GM18858 (cell line): ENCODE results near the gene NEURL1.
"Not testable (repeated sequence)": the region's sequence is repeated elsewhere in the genome, so short reads cannot be mapped to it uniquely, and the experiment has no call there.

Experiments used
- ATAC-seq: cut with Tn5 transposase; IDR thresholded peaks from one replicate; pipeline ENCODE4 v1.9.1; 2021; ENCODE audit not compliant: unreplicated experiment

Gene NEURL1

DNA sequence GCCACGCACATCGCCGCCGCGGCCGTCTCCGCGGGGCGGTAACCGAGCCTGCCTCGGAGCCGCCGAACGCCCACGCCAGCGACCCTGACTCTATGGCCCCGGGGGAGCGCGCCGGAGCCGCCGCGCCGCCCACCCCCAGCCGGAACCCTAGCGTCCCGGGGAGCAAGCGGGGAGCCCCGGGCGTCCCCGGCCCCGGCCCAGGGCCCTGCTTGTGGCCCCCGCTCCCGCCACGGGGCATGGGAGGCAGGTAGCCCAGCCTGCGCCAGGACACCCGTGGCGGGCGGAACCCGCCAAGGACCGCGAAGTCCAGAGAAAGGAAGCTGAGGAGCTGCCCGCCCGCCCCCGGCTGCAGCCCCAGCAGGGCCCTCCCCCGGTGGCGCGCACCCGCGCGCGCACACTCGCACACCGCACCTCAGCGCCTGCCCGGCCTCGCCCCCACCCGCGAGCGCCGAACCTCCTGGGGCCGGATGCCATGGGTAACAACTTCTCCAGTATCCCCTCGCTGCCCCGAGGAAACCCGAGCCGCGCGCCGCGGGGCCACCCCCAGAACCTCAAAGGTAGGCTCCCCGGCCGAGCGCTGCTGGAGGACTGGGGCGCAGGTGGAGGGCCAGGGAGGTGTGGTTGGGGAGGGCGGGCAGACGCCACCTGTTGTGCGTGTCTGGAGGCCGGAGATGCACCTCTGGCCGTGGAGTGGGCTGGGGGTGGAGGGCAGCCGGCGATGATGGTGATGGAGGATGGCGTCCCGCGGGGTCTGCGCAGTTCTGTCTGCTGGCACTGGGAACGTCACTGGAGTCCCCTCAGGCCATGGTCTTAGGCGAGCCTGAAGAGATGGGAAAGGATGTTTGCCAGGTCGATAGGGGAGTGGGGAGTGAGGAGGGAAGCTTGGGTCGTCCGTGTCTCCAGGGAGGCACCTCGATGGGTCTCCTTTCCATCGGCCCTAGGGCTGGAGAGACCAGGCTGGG is 692 bp downstream of the NEURL1 start:
- ATAC-seq: no peak

DNA sequence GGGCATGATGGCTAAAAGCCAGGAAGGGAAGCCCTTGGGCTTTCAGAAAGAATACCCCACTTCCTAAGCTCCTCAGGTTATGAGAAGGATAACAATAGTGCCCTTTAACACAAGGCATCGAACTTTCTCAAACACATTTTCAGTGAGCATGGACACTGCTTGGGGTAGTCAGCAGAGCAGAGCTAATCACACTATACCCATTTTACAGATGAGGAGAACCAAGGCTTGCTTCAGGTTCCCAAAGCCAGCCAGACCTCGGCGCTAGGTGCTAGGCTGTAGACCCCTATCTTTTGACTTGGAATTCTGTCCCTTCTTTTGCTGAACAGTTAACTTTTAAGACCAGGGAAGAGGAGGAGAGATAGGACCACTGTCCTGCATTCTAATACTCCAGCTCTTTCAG is 1.8 kb downstream of the NEURL1 start:
- ATAC-seq: no peak

DNA sequence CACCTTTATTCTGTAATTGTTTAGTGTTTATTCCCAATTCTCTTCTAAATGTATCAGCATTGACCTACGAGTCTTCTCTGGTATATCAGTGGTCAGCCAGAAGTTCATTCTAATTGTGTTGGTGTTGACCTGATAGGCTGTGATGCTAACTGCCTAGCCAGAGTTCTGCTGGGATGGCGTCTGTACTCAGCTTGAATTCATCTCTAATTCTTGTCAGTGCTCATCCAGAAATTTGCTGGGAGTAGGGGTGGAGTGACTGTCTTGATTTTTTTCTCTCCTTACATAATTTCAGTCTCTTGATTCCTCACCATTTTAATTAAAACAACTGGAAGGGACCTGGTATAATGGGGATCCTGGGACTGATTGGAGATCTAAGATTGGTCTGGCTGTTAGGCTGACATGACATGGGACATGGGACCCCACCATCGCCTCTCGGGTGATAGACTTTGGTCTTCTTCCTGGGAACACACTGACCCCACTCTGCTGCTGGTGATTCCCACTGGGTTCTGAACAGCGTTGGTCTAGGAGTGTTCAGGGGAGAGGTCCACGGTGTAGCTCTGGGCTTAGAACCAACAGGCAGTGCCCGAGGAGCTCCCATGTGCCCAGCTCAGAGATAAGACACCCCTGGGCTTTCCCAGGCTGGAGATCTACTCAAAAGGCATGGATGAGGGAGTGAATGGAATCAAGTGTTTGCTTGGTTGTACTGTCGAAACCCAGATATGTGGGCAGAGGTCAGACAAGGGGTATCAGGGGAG is 3.8 kb downstream of the NEURL1 start:
- no peak for ATAC-seq

DNA sequence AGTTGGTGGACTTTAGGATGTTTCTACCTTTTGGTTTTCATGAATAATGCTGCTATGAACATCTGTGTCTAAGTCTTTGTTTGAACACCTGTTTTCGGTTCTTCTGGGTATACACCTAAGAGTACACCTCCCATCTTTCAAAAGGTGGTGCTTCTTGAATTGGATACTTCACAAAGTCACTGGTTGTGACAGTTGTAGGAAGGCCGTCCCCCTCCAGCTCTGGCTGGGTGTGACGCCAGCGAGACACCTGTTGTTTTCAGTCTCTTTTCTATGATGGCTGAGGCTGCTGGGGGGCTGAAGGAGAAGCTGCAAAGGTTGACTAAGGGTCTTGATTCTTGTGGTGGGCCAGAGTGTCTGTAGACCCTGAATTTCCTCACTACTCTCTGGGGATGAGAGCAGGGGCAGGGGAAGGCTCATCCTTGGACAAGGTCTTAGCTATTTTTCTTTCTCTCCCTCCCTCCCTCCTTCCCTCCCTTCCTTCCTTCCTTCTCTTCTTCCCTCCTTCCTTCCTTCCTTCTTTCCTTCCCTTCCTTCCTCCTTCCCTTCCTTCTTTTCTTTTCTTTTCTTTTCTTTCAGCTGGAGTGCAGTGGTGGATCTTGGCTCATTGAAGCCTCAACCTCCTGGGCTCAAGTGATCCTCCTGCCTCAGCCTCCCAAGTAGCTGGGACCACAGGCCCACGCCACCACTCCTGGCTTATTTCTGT is 5.6 kb downstream of the NEURL1 start:
- ATAC-seq: no peak

DNA sequence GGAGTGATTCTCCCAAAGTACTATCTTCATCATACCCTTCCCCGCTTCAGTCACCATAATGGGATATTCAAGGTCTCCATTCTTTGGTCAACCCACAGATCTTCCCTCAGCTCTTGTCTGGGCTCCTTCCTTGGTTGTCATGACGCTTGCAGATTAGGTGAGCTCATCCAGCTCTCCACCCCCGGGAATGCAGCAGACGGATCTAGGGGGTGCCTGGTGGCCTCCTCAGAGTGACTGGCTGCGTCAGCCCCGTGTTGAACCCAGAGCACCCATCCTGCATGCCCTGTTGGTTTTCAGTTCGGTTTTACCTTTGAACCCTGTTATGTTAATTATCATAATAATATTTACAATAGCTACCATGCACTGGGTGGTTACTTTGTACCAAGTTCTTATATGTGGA is 6.4 kb downstream of the NEURL1 start:
- no peak for ATAC-seq

DNA sequence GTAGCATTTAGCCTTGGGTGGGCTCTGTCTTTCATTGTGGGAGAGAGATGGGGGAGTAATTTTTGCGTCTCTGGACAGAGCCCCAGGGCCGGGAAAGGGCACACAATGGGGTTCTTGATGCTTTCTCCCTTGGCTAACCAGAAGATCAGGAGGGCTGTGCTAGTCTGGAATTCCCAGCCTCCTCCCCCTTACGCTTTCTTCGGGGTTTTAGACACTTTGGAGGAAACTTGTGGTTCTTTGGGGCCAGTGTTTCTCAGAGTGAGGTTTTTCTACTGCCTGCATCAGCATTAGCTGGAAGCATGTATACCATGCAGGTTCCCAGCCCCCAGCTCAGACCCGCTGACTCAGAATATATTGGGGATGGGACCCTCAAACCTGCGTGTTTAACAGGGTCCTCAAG is 7.0 kb downstream of the NEURL1 start:
- no peak for ATAC-seq

DNA sequence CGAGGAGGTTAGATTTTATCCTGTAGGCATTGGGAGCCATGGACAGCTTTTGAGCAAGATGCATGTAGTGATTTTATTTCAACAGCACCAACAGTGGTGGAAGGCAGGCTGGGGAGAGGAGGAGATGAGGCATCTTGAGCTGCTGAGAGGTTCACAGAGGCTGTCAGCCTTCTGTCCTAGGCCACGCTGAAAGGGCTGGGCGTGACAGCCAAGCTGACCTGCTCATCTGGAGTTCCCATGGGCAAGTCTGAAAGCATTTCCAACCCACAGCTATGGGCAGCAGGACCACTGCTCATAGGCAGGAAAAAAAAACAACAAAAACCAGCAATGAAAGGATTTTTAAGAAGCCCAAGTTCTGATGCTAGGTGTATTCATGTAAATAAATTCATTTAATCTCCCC is 7.7 kb downstream of the NEURL1 start:
- ATAC-seq: no peak

DNA sequence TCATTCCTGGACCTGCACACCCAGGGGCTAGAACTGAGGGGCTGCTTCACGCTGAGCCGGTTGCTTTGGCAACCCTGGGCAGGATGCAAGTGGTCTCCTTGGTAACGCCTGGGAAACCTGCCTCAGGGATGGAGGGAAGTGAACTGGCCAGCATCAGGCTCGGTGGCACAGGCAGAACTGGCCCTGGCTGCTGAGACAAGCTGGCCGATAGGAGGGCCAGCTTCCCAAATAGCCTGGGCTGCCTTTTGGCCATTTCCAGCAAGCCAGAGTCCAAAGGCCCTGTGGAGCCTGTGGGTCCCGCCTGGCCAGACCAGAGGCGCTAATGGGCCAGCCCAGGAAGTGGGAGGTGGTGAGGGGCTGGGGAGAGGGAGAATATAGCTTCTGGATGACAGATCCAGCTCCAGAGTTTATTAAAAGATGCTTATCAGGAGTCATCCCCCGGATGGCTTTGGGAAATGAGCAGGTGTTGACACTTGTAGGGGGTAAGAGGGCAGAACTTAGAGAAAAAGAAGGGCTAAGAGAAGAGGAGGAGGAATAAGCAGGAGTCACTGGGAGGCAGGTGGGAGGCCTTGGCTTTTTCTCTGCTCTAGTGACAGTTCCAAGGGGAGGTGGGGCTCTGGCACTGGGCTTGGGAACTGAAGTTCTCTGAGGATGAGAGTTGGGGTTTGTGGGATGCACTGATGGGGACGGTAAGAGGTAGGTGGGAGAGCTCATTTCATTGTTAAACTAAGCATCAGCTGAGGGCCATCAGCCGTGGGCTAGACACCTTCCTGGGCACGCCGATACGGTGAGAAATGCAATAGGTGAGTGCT is 9.6 kb downstream of the NEURL1 start:
- ATAC-seq: no peak

DNA sequence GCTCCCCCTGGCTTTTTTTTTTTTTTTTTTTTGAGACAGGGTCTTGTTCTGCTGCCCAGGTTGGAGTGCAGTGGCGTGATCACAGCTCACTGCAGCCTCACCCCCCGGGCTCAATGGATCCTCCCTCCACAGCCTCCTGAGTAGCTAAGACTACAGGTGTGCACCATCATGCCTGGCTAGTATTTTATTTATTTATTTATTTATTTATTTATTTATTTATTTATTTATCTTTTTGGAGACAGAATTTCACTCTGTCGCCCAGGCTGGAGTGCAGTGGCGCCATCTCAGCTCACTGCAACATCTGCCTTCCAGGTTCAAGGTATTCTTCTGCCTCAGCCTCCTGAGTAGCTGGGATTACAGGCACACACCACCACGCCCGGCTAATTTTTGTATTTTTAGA is 10.3 kb downstream of the NEURL1 start:
- ATAC-seq: not testable (repeated sequence)

DNA sequence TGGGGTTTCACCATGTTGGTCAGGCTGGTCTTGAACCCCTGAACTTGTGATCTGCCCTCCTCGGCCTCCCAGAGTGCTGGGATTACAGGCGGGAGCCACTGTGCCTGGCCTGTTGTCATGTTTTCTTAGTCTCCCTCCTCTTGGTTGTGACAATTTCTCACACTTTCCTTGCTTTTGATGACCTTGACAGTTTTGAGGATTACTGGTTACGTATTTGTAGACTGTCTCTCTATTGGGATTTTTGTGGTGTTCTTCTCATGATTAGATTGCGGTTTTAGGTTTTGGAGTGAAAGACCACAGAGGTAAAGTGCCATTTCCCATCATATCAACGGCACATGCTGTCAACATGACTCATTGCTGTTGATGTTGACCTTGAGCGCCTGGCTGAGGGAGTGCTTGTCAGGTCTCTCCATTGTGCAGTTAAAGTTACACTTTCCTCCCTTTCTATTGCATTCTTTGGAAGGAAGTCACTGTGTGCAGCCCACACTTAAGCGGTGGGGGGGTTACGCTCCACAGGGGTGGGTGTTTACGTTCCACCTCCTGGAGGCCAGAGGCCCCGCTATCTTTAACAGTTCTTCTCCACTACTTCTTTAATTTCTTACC is 10.8 kb downstream of the NEURL1 start:
- no peak for ATAC-seq

DNA sequence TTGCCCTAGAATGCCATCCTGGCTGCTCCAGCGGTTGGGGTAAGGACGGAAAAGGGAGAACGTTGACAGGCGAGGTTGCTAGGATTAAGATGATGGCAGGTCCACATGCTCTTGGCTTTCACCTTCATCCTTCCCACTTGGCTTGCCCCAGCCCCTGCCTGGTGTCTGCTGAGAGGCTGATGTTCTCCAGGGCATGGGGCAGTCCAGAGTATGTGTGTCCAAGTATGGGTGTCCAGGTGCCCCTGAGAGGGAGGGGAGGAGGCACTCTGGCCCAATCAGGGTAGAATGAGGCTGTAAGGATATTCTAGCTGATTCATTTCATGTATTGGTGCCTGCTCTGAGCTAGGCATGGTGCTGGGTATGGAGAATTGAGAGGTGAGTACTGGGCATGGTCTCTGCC is 12.6 kb downstream of the NEURL1 start:
- no peak for ATAC-seq

DNA sequence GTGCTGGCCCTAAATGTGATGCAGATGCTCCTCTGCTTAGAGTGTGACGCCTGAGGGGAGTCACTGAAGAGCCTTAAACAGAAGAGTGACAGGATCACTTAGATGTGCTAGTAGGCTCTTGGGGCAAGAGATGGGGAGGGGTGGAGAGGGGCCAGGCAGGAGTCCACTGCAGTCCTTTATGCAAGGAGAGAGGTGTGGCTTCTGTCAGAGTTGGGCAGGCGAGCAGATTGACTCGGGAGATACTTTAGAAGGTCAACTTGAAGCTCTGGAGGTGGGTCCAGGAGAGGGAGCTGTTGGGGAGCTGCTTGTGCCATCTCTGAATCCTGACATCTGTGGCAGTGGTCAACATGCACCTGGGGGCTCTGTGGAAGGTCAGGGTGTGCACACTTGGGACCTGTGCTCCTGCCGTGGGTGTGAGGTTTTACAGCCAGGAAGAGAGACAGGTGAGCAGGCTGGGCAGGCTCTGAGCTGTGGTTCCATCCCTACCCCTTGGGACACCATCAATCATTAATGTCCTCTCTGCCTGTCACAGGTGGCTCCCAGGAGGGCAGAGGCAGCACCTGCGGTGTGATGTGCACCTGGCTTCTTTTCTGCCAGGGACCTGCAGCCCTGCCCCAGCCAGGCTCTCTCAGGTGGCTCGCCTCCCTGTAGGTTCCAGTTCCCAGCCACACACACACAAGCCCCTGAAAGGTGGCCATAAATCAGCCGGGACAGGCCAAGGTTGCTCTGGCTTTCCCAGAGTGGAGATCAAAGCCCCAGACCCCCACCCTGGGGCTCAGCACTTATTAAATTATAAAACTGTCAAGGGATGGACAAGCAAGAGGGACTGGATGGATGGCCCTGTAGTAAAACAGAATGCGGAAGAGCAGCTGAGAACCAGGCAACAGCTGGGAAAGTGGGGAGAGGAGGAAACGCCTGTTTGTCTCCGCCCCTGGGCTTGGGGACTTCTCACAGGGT is 14.0 kb downstream of the NEURL1 start:
- no peak for ATAC-seq

DNA sequence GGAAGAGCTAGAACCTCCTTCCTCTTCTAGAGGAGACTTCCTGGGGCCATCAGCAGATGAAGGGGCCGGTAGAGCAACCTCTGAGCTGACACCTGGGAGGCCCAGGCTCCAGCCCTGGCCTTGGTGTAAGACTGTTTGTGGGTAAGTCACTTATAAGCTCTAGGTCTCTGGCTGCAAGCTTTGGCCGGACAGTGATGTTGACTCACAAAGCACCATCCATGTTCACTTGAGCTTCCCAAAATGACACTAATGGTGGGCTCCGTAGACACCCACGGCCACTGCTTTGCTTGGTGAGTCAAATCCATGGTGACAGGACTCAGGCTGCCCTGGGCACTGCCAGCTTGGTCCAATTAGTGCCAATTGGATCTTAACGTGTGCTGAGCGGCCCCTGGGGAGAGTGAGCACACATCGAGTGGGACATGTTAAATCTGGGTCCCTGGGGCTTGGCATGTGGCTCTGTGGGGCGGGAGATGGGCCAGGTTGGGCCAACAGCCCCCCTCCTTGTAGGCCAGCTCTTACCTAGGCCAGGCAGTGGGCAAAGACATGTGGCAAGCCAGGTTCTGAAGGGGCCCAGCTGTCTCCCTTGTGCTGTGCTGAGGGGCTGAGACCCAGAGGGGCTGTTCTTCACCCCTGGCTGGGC is 16.7 kb downstream of the NEURL1 start:
- ATAC-seq: no peak

DNA sequence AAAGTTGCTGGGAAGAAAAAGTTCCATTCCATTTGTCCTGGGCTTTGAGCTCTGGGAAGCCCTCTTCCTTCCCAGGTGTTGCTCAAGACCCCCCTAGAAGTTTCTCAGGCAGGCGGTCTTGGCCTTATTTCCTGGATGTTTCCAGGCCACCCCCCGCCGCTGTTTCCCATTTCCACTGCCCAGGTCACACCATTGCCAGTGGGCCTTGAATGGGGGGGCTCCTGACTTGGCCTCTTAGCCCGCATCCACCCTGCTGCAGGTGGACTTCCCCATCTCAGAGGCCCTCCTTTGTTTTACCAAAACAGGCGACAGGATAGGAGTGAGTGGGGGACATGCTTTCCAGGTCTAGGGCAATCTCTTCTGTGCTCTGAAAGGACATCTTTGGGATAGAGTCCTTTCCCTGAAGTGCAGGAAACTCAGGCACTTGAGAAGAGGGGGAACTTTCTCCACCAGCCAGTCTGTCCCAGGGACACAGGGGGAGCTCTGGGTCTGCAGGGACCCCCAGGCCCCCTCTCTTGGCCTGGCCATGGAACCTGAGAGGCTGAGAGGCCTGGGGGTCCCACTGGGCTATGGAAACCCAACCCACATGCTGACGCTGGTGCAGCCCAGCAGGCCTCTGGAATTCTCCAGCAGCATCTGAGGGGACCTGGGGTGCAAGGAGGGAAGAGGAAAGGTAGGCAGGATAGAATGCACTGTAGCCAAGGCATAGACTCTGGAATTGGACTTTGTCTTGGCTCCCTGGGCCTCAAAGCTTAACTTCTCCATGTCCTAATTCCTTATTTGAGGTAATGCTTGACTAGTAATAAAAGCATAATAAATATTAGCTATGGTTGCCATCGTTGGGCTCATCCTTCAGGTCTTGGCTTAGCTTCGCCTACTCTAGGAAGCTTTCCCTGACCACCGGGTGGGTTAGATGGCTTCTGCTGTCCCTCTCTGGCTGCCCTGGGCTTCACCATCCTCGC is 17.6 kb downstream of the NEURL1 start:
- no peak for ATAC-seq

DNA sequence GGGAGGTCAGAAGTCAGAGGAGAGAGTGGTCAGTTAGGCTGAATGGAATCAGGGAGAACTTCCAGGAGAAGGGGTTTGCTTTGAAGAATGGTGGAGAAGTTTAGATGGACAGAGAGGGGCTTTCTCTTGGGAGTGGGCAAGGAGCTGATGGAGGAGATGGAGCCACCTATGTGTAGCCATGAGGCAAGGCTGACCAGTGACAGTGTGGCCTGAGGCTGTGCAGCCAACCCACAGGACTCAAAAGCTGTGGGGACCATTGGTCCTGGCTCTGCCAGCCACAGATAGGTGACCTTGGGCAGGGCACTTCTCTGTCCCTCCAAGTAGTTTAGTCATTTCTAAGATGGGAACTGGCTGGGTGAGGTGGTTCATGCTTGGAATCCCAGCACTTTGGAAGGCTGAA is 18.7 kb downstream of the NEURL1 start:
- no peak for ATAC-seq

DNA sequence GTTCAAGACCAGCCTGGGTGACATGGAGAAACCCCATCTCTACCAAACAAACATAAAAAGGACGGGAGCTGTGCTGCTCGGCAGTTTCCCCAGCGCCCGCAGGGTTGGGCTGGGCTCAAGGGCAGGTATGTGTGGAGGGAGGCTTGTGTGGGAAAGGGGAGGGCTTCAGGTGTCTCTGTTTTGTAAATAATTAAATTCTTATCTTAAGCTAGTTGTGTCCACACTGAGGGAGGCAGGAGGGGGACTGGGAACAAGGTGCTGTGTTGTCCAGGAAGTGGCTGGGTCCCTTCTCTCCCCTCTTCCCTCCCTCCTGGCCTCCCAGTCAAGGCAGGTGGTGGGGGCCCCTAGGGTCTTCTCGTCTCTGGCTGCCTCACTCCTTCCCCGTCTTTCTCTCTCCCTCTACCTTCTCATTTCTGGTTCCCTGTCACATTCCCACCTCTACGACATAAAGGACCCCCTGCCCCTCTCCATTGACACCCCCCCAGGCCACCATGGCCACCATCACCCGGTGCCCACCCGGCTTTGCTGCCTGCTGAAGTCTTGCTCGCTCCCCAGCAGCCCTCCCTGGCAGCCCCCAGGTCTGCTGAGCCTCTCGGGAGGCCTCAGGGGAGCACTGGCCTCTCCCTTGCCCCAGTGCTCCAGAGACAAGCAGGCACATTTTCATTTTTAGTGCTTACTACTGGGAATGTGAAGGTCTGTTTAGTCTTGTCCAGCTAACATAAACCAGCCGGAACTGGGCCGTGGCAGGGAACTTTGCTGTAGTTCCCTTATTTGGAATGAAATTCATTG is 19.3 kb downstream of the NEURL1 start:
- ATAC-seq: no peak
